WTC11 (cell line): Measurements from ENCODE around the gene MYCBP2. TPM values are rescaled to one million over a fixed set of nuclear protein-coding genes. Genes with fewer than 3 reads are reported as not detected.

Experiments used
- ATAC-seq: fragments of 200-7000 bp; cut with Tn5 transposase; 2 replicates; pipeline ENCODE4 v1.10.0; 2021; ENCODE audit warnings: mild to moderate bottlenecking, moderate library complexity
- CTCF ChIA-PET: fragments of 300-600 bp; sonication (Branson Sonifier 250); formaldehyde crosslinking; loops from one replicate; lab custom pipeline; 2021; ENCODE audit warnings: antibody characterized with exemption; lab: Charles Lee
- POLR2A ChIA-PET: fragments of 350-600 bp; sonication (Branson Sonifier 250); formaldehyde crosslinking; loops from one replicate; lab custom pipeline; 2021; ENCODE audit warnings: antibody characterized with exemption; lab: Charles Lee
- DNase-seq: peaks from one replicate; pipeline ENCODE4 v3.0.0; 2021; ENCODE audit warnings: low spot score
- H3K27ac Mint-ChIP-seq: 2 replicates; pipeline ENCODE4 v1.8.0; 2021; ENCODE audit warnings: mixed read lengths
- H3K27me3 Mint-ChIP-seq: 2 replicates; pipeline ENCODE4 v1.8.0; 2021; ENCODE audit warnings: low read depth, mild to moderate bottlenecking, moderate library complexity, mixed read lengths
- H3K36me3 Mint-ChIP-seq: 2 replicates; pipeline ENCODE4 v1.8.0; 2021; ENCODE audit warnings: mixed read lengths
- H3K4me1 Mint-ChIP-seq: 2 replicates; pipeline ENCODE4 v1.8.0; 2022; ENCODE audit warnings: mixed read lengths
- H3K4me3 Mint-ChIP-seq: 2 replicates; pipeline ENCODE4 v1.8.0; 2021; ENCODE audit warnings: mild to moderate bottlenecking, moderate library complexity, mixed read lengths
- H3K9me3 Mint-ChIP-seq: 2 replicates; pipeline ENCODE4 v1.8.0; 2021; ENCODE audit warnings: mixed read lengths
- AR ChIP-seq: fragments of 250-450 bp; sonication (Bioruptor Pico); IDR thresholded peaks from 2 replicates; pipeline ENCODE4 v1.9.0; 2021; ENCODE audit warnings: mild to moderate bottlenecking
- ARID4B ChIP-seq: sonication (generic); formaldehyde crosslinking; IDR thresholded peaks from 2 replicates; pipeline ENCODE4 v1.8.0; 2023; ENCODE audit warnings: missing genetic modification reagents, mild to moderate bottlenecking, borderline replicate concordance
- ATF2 ChIP-seq: sonication (generic); formaldehyde crosslinking; IDR thresholded peaks from 2 replicates; pipeline ENCODE4 v1.8.1; 2022; ENCODE audit warnings: low read depth, missing genetic modification reagents, borderline replicate concordance
- CDX4 ChIP-seq: fragments of 250-450 bp; sonication (Bioruptor Pico); IDR thresholded peaks from 2 replicates; pipeline ENCODE4 v1.9.0; 2021; ENCODE audit warnings: moderate library complexity, mild to moderate bottlenecking, inconsistent platforms, borderline replicate concordance
- ESRRA ChIP-seq: sonication (generic); formaldehyde crosslinking; IDR thresholded peaks from 2 replicates; pipeline ENCODE4 v1.8.1; 2022; ENCODE audit warnings: mild to moderate bottlenecking, missing genetic modification reagents, borderline replicate concordance
- MXD4 ChIP-seq: fragments of 250-450 bp; sonication (Bioruptor Pico); IDR thresholded peaks from 2 replicates; pipeline ENCODE4 v1.8.0; 2021; ENCODE audit warnings: mild to moderate bottlenecking, moderate library complexity, borderline replicate concordance
- MYBL2 ChIP-seq: sonication (generic); formaldehyde crosslinking; IDR thresholded peaks from 2 replicates; pipeline ENCODE4 v1.8.1; 2023; ENCODE audit warnings: mild to moderate bottlenecking, moderate library complexity, missing genetic modification reagents
- PREB ChIP-seq: sonication (generic); formaldehyde crosslinking; IDR thresholded peaks from 2 replicates; pipeline ENCODE4 v1.8.1; 2022; ENCODE audit warnings: mild to moderate bottlenecking, missing genetic modification reagents, moderate library complexity, borderline replicate concordance
- PRRX2 ChIP-seq: fragments of 250-450 bp; sonication (Bioruptor Pico); IDR thresholded peaks from 2 replicates; pipeline ENCODE4 v1.8.0; 2021; ENCODE audit warnings: mild to moderate bottlenecking
- RORB ChIP-seq: fragments of 250-450 bp; sonication (Bioruptor Pico); IDR thresholded peaks from 2 replicates; pipeline ENCODE4 v1.9.0; 2021; ENCODE audit warnings: mild to moderate bottlenecking
- SMAD3 ChIP-seq: sonication (generic); formaldehyde crosslinking; IDR thresholded peaks from 2 replicates; pipeline ENCODE4 v1.8.0; 2022; ENCODE audit warnings: missing genetic modification reagents, mild to moderate bottlenecking, borderline replicate concordance
- STAT6 ChIP-seq: sonication (generic); formaldehyde crosslinking; conservative IDR thresholded peaks from 2 replicates; pipeline ENCODE4 v1.8.1; 2023; ENCODE audit warnings: mild to moderate bottlenecking, low read depth, missing genetic modification reagents, moderate library complexity
- ZBTB43 ChIP-seq: sonication (generic); formaldehyde crosslinking; IDR thresholded peaks from 2 replicates; pipeline ENCODE4 v1.8.1; 2023; ENCODE audit warnings: mild to moderate bottlenecking, missing genetic modification reagents
- ZNF138 ChIP-seq: sonication (generic); formaldehyde crosslinking; conservative IDR thresholded peaks from 2 replicates; pipeline ENCODE4 v1.8.1; 2022; ENCODE audit warnings: mild to moderate bottlenecking, moderate library complexity, missing genetic modification reagents
- ZNF219 ChIP-seq: sonication (generic); formaldehyde crosslinking; IDR thresholded peaks from 2 replicates; pipeline ENCODE4 v1.8.0; 2023; ENCODE audit warnings: missing genetic modification reagents, mild to moderate bottlenecking, borderline replicate concordance
- ZNF232 ChIP-seq: sonication (generic); formaldehyde crosslinking; IDR thresholded peaks from 2 replicates; pipeline ENCODE4 v1.8.0; 2022; ENCODE audit warnings: mild to moderate bottlenecking, missing genetic modification reagents
- ZNF416 ChIP-seq: fragments of 250-450 bp; sonication (Bioruptor Pico); IDR thresholded peaks from 2 replicates; pipeline ENCODE4 v1.9.0; 2021; ENCODE audit warnings: mild to moderate bottlenecking, inconsistent platforms
- ZNF425 ChIP-seq: fragments of 250-450 bp; sonication (Bioruptor Pico); conservative IDR thresholded peaks from 2 replicates; pipeline ENCODE4 v1.9.0; 2021; ENCODE audit warnings: mild to moderate bottlenecking
- total RNA-seq: library from RNA; stranded (reverse); gene quantifications from 3 replicates; pipeline ENCODE4 v1.2.3, GENCODE V29; 2021

MYCBP2 gene
- total RNA-seq, 1 experiment from 2014 or later = 54.3 TPM

- TF ChIP-seq ZNF416 (CRISPR knock-in tag) (no peak), STAT6 (no peak), PREB (CRISPR knock-in tag) (no peak), ZNF219 (CRISPR knock-in tag) (no peak), ZBTB43 (CRISPR knock-in tag) (no peak)
These were observed 16.2 kb downstream of the MYCBP2 start (continued) for GRCh38 chr13:77310579-77311279.

- H3K4me1 Mint-ChIP-seq = peaks cover 88% of the 10 kb centered on the region
- H3K27me3 Mint-ChIP-seq = no peaks in the 10 kb centered on the region; the same call in 1 of the 2 replicates
- H3K27ac Mint-ChIP-seq = no peak overlapping the region
- ChIA-PET CTCF (interaction anchor here (0.5 kb wide), 1 partner anchor 197 kb away, joined by 6 read pairs; no protein-coding TSS in a partner anchor), POLR2A (no interaction called here)
- H3K4me3 Mint-ChIP-seq = no peak overlapping the region
- H3K9me3 Mint-ChIP-seq = no peaks in the 10 kb centered on the region
- DNase-seq (no peak), ATAC-seq (no peak)
- no peaks in the 10 kb centered on the region for H3K36me3 Mint-ChIP-seq
- TF ChIP-seq ZNF232 (CRISPR knock-in tag) (no peak), AR (CRISPR knock-in tag) (no peak), ATF2 (CRISPR knock-in tag) (no peak), RORB (CRISPR knock-in tag) (no peak), PRRX2 (CRISPR knock-in tag) (no peak), ESRRA (CRISPR knock-in tag) (no peak), SMAD3 (CRISPR knock-in tag) (no peak), ARID4B (CRISPR knock-in tag) (no peak), ZNF425 (CRISPR knock-in tag) (no peak), MYBL2 (no peak), CDX4 (CRISPR knock-in tag) (no peak), MXD4 (CRISPR knock-in tag) (no peak), ZNF138 (no peak)
These were observed 16.7 kb downstream of the MYCBP2 start for GRCh38 chr13:77310161-77310560.
